Inferior parietal cortex (tissue), 1 donor: ENCODE results near the gene IPCEF1.
"Not testable (repeated sequence)": the region's sequence is repeated elsewhere in the genome, so short reads cannot be mapped to it uniquely, and the experiment has no call there.

Source experiments
- DNase-seq: peaks from one replicate; pipeline ENCODE4 v3.0.0-alpha.2; 2016; ENCODE audit errors: extremely low spot score

The IPCEF1 gene

GRCh38 chr6:154334147-154334546 lies 22.5 kb downstream of the IPCEF1 start:
- not testable (repeated sequence) for DNase-seq

- DNase-seq = no peak
These were observed 24.9 kb downstream of the IPCEF1 start for GRCh38 chr6:154331750-154332149.

- no peak for DNase-seq
These were observed 27.0 kb downstream of the IPCEF1 start for GRCh38 chr6:154329350-154330170.

- not testable (repeated sequence) for DNase-seq
These were observed 29.3 kb downstream of the IPCEF1 start for GRCh38 chr6:154327313-154327712.

- DNase-seq = no peak
These were observed 31.5 kb downstream of the IPCEF1 start for GRCh38 chr6:154325142-154325541.

GRCh38 chr6:154320181-154320580 lies 36.4 kb downstream of the IPCEF1 start:
- no peak for DNase-seq

GRCh38 chr6:154319231-154319858 lies 37.3 kb downstream of the IPCEF1 start:
- DNase-seq = no peak

GRCh38 chr6:154318721-154319120 lies 37.9 kb downstream of the IPCEF1 start:
- DNase-seq = no peak

GRCh38 chr6:154316131-154316530 lies 40.5 kb downstream of the IPCEF1 start:
- no peak for DNase-seq

GRCh38 chr6:154314084-154314483 lies 42.5 kb downstream of the IPCEF1 start:
- DNase-seq = no peak

- DNase-seq = no peak
These were observed 47.6 kb downstream of the IPCEF1 start for GRCh38 chr6:154308986-154309385.

- DNase-seq = no peak
These were observed 48.7 kb downstream of the IPCEF1 start for GRCh38 chr6:154307696-154308425.

- not testable (repeated sequence) for DNase-seq
These were observed 49.5 kb downstream of the IPCEF1 start for GRCh38 chr6:154307147-154307546.

- DNase-seq = no peak
These were observed 49.9 kb downstream of the IPCEF1 start for GRCh38 chr6:154306696-154307095.

- DNase-seq = no peak
These were observed 52.4 kb downstream of the IPCEF1 start for GRCh38 chr6:154304191-154304590.

GRCh38 chr6:154303642-154304041 lies 53.0 kb downstream of the IPCEF1 start:
- DNase-seq = not testable (repeated sequence)

- DNase-seq = peak; percentile 44
These were observed 54.5 kb downstream of the IPCEF1 start for GRCh38 chr6:154301839-154302752.

- DNase-seq = no peak
These were observed 55.4 kb downstream of the IPCEF1 start for GRCh38 chr6:154301086-154301625.

- peak; percentile 26 for DNase-seq
These were observed 58.3 kb downstream of the IPCEF1 start for GRCh38 chr6:154298297-154298696.

GRCh38 chr6:154297721-154298120 lies 58.9 kb downstream of the IPCEF1 start:
- DNase-seq = no peak

- no peak for DNase-seq
These were observed 59.4 kb downstream of the IPCEF1 start for GRCh38 chr6:154297210-154297609.
